H1 (cell line): ENCODE results near the gene MSI2. TPM values are rescaled to one million over a fixed set of nuclear protein-coding genes. Genes with fewer than 3 reads are reported as not detected.

Source experiments
- CTCF ChIA-PET: fragments of 300-600 bp; sonication (Branson Sonifier 250); formaldehyde crosslinking; loops from one replicate; lab custom pipeline; 2021; ENCODE audit not compliant: partially characterized antibody; lab: Charles Lee
- POLR2A ChIA-PET: fragments of 300-600 bp; sonication (Branson Sonifier 250); formaldehyde crosslinking; loops from one replicate; lab custom pipeline; 2021; ENCODE audit warnings: inconsistent platforms; ENCODE audit not compliant: partially characterized antibody; lab: Charles Lee
- DNase-seq, 2 experiments: peaks; one replicate each; pipeline versions ENCODE4 v3.0.0 to v3.0.0-alpha.2; 2010 to 2022; ENCODE audit warnings: low spot score in 2 of 2, low read depth in 1 of 2, mixed read lengths in 1 of 2
- FAIRE-seq: peaks from 2 replicates; lab custom pipeline; 2011; peaks lifted over from hg19 to GRCh38; lab: Jason Lieb, UNC
- H2AFZ ChIP-seq: 2 replicates; pipeline ENCODE4 v1.8.1; 2012; ENCODE audit warnings: low read length, inconsistent platforms
- H2AK5ac ChIP-seq: 2 replicates; pipeline ENCODE4 v1.6.1; 2013; ENCODE audit warnings: low read depth, low read length
- H2BK120ac ChIP-seq: replicated peaks from 2 replicates; pipeline ENCODE3; 2013; ENCODE audit warnings: low read depth, low read length, inconsistent platforms
- H2BK12ac ChIP-seq: 2 replicates; pipeline ENCODE4 v1.6.1; 2013; ENCODE audit warnings: low read depth, low read length
- H2BK15ac ChIP-seq: 2 replicates; pipeline ENCODE4 v1.6.1; 2013; ENCODE audit warnings: low read length
- H2BK20ac ChIP-seq: 2 replicates; pipeline ENCODE4 v1.6.1; 2013; ENCODE audit warnings: low read length
- H2BK5ac ChIP-seq: 2 replicates; pipeline ENCODE4 v1.6.1; 2013; ENCODE audit warnings: low read depth, low read length
- H3K14ac ChIP-seq: 2 replicates; pipeline ENCODE4 v1.6.1; 2013; ENCODE audit warnings: inconsistent platforms; ENCODE audit not compliant: insufficient read length
- H3K18ac ChIP-seq: 2 replicates; pipeline ENCODE4 v1.6.1; 2013; ENCODE audit warnings: low read length; ENCODE audit errors: extremely low read depth
- H3K23ac ChIP-seq: 2 replicates; pipeline ENCODE4 v1.6.1; 2013; ENCODE audit warnings: inconsistent platforms; ENCODE audit not compliant: insufficient read length
- H3K23me2 ChIP-seq: 2 replicates; pipeline ENCODE4 v1.6.1; 2013; ENCODE audit warnings: low read depth, low read length
- H3K27ac ChIP-seq: 2 replicates; pipeline ENCODE4 v1.6.1; 2011; ENCODE audit warnings: low read depth, low read length, inconsistent platforms
- H3K27me3 ChIP-seq, 4 experiments: replicated peaks in 1 of 4; 1 replicate in 1 of 4; 2 replicates in 3 of 4; pipeline versions ENCODE4 v1.6.1 to v1.8.1; 2011 to 2013; ENCODE audit warnings: low read length in 3 of 4, mild to moderate bottlenecking in 3 of 4, inconsistent platforms in 2 of 4, mixed read lengths in 2 of 4, moderate library complexity in 1 of 4; ENCODE audit not compliant: control insufficient read depth in 3 of 4, insufficient read depth in 3 of 4; ENCODE audit errors: extremely low read depth in 1 of 4
- H3K36me3 ChIP-seq, 4 experiments: 2 replicates each; pipeline versions ENCODE4 v1.6.1 to v1.8.1; 2011 to 2013; ENCODE audit warnings: mild to moderate bottlenecking in 4 of 4, low read length in 3 of 4, moderate library complexity in 2 of 4, control low read depth in 1 of 4, inconsistent platforms in 1 of 4; ENCODE audit not compliant: insufficient read depth in 4 of 4, control insufficient read depth in 2 of 4
- H3K4ac ChIP-seq: replicated peaks from 2 replicates; pipeline ENCODE3; 2013; ENCODE audit warnings: low read length, low read depth, mixed read lengths, inconsistent platforms; ENCODE audit not compliant: insufficient read length
- H3K4me1 ChIP-seq, 4 experiments: replicated peaks in 1 of 4; 1 replicate in 1 of 4; 2 replicates in 3 of 4; pipeline versions ENCODE4 v1.6.1 to v1.8.1; 2011 to 2013; ENCODE audit warnings: low read length in 3 of 4, inconsistent platforms in 2 of 4, mixed read lengths in 1 of 4; ENCODE audit not compliant: insufficient read depth in 4 of 4, control insufficient read depth in 3 of 4
- H3K4me2 ChIP-seq, 2 experiments: 2 replicates each; pipeline versions ENCODE4 v1.6.1 to v1.8.1; 2011 to 2013; ENCODE audit warnings: low read depth in 2 of 2, low read length in 2 of 2, control low read depth in 1 of 2, inconsistent platforms in 1 of 2, mild to moderate bottlenecking in 1 of 2; ENCODE audit not compliant: insufficient read depth in 1 of 2
- H3K4me3 ChIP-seq, 4 experiments: fragments of 200-600, 300-600 bp in 1 of 4; sonication (generic), shearing (Covaris generic), sonication (Bioruptor Twin) in 1 of 4; 2 replicates each; pipeline versions ENCODE4 v1.5.1 to v1.8.1; 2011 to 2016; ENCODE audit warnings: low read length in 4 of 4, low read depth in 3 of 4, control low read depth in 2 of 4, inconsistent platforms in 2 of 4, mild to moderate bottlenecking in 2 of 4, mixed read lengths in 1 of 4, moderate library complexity in 1 of 4; ENCODE audit not compliant: insufficient read depth in 2 of 4; ENCODE audit errors: extremely low read depth in 1 of 4
- H3K56ac ChIP-seq: replicated peaks from 2 replicates; pipeline ENCODE3; 2013; ENCODE audit warnings: low read depth, mild to moderate bottlenecking, mixed read lengths, low read length, inconsistent platforms; ENCODE audit not compliant: insufficient read length
- H3K79me1 ChIP-seq: 2 replicates; pipeline ENCODE4 v1.6.1; 2013; ENCODE audit warnings: low read depth, low read length, control low read depth
- H3K79me2 ChIP-seq, 2 experiments: 2 replicates each; pipeline versions ENCODE4 v1.6.1 to v1.8.1; 2012 to 2013; ENCODE audit warnings: low read length in 2 of 2, mild to moderate bottlenecking in 2 of 2, inconsistent platforms in 1 of 2; ENCODE audit not compliant: insufficient read depth in 2 of 2, control insufficient read depth in 1 of 2
- H3K9ac ChIP-seq, 4 experiments: replicated peaks in 1 of 4; 1 replicate in 1 of 4; 2 replicates in 3 of 4; pipeline versions ENCODE4 v1.6.1 to v1.8.1; 2011 to 2013; ENCODE audit warnings: low read depth in 3 of 4, low read length in 3 of 4, control low read depth in 2 of 4, mild to moderate bottlenecking in 2 of 4, moderate library complexity in 2 of 4, inconsistent platforms in 1 of 4; ENCODE audit errors: extremely low read depth in 1 of 4
- H3K9me3 ChIP-seq, 2 experiments: 2 replicates each; pipeline versions ENCODE4 v1.6.1 to v1.8.1; 2012 to 2013; ENCODE audit warnings: mild to moderate bottlenecking in 2 of 2, moderate library complexity in 2 of 2, control low read depth in 1 of 2, inconsistent platforms in 1 of 2, low read depth in 1 of 2, low read length in 1 of 2, mixed read lengths in 1 of 2; ENCODE audit not compliant: insufficient read depth in 2 of 2
- H4K20me1 ChIP-seq, 2 experiments: replicated peaks in 1 of 2; 2 replicates each; pipeline versions ENCODE3 to v1.8.1; 2011 to 2013; ENCODE audit warnings: inconsistent platforms in 2 of 2, low read length in 2 of 2, mild to moderate bottlenecking in 1 of 2; ENCODE audit not compliant: insufficient read depth in 2 of 2, control insufficient read depth in 1 of 2
- H4K5ac ChIP-seq: 2 replicates; pipeline ENCODE4 v1.6.1; 2013; ENCODE audit warnings: low read length, low read depth, mixed read lengths, inconsistent platforms; ENCODE audit not compliant: insufficient read length
- H4K8ac ChIP-seq: 2 replicates; pipeline ENCODE4 v1.8.0; 2013; ENCODE audit warnings: mild to moderate bottlenecking, moderate library complexity, low read length, inconsistent platforms; ENCODE audit not compliant: insufficient read depth; ENCODE audit errors: extremely low read depth
- H4K91ac ChIP-seq: replicated peaks from 2 replicates; pipeline ENCODE3; 2013; ENCODE audit warnings: low read length, mixed read lengths, inconsistent platforms; ENCODE audit not compliant: insufficient read length
- CTBP2 ChIP-seq: IDR thresholded peaks from 2 replicates; pipeline ENCODE4 v1.7.0; 2011; ENCODE audit warnings: borderline replicate concordance, mild to moderate bottlenecking, moderate library complexity, mixed read lengths, low read length; ENCODE audit not compliant: insufficient read depth, insufficient read length
- FOSL1 ChIP-seq: IDR thresholded peaks from 2 replicates; pipeline ENCODE4 v1.6.1; 2011; ENCODE audit warnings: mild to moderate bottlenecking, low read depth, low read length, moderate library complexity; ENCODE audit not compliant: insufficient read depth
- HDAC2 ChIP-seq, 2 experiments: fragments of 300-600 bp in 1 of 2; sonication (generic) in 1 of 2; IDR thresholded peaks; 2 replicates each; pipeline ENCODE4 v1.6.1; 2011 to 2012; ENCODE audit warnings: low read depth in 2 of 2, low read length in 2 of 2, mild to moderate bottlenecking in 2 of 2, moderate library complexity in 2 of 2, borderline replicate concordance in 1 of 2, inconsistent platforms in 1 of 2
- SIN3A ChIP-seq, 2 experiments: IDR thresholded peaks in 1 of 2; conservative IDR thresholded peaks in 1 of 2; 2 replicates each; pipeline ENCODE4 v1.6.1; 2011 to 2012; ENCODE audit warnings: low read length in 2 of 2, improper control_type of control experiment in 1 of 2, low read depth in 1 of 2, mild to moderate bottlenecking in 1 of 2
- SUZ12 ChIP-seq: fragments of 200-600 bp; sonication (generic); IDR thresholded peaks from 2 replicates; pipeline ENCODE4 v1.6.1; 2012; ENCODE audit warnings: mild to moderate bottlenecking, inconsistent platforms, low read length, moderate library complexity, mixed read lengths
- WGBS, 2 experiments: shearing (Covaris generic) in 1 of 2; methylation state at CpG; one replicate each; pipeline versions ENCODE4 v1.1.6 to v1.1.7; 2013 to 2015; ENCODE audit warnings: low lambda C conversion rate in 2 of 2, mixed read lengths in 2 of 2, inconsistent platforms in 1 of 2, low coverage in 1 of 2, missing lambda C conversion rate in 1 of 2; ENCODE audit not compliant: insufficient replicate concordance in 2 of 2, insufficient coverage in 1 of 2, insufficient read length in 1 of 2; ENCODE audit errors: extremely low coverage in 1 of 2, missing lambda C conversion rate in 1 of 2; 5-methylcytosine and 5-hydroxymethylcytosine counted together
- polyA plus RNA-seq, 7 experiments: library from polyadenylated mRNA; depleted of rRNA in 3 of 7; stranded (reverse) in 5 of 7; unstranded in 2 of 7; fragments of >200 nt in 5 of 7; fragments of 200-250 nt in 2 of 7; gene quantifications; 1 replicate in 5 of 7; 2 replicates in 1 of 7; 4 replicates in 1 of 7; pipeline versions ENCODE4 v1.2.1 to v1.2.3, GENCODE V29; 2011 to 2013; ENCODE audit warnings: missing spikeins in 2 of 7, mixed read lengths in 2 of 7
- total RNA-seq: library from RNA; stranded (reverse); fragmentation: NEBNext Ultra II Directional; extraction: Animal tissue kit (Norgen Biotek cat#: 25700); gene quantifications from 2 replicates; pipeline ENCODE4 v1.2.1, GENCODE V29; 2021

The MSI2 gene
- total and polyA plus RNA-seq, 2 of the 8 experiments (the other 6 are each of a cell fraction or from before 2014, with no cell fraction given) = 36.7 to 80.6 TPM

DNA sequence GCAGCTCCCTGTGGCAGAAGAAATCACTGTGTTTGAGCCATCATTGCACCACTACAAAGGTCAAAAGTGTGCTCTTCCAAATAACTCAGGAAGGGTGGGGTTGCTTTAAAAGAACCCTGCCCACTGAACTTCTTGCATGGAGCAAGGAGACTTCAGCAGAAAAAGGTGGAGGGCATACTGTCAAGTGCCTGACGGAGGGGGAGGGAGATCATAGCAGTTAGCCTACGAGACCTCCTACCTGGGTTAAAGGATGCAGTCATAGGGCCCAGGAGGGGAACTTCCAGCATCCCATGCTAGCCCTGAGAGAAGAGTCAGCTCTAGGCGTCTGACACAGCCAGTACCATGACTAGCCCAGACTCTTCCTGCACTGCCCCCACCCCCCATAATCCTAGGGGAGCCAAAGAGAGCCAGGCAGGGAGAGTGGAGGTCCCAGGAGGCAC, 45.3 kb upstream of the MSI2 start:
- Histone ChIP-seq H3K4me3 (no peak overlapping the region), H4K91ac (no peak overlapping the region), H2BK15ac (no peak overlapping the region), H3K27me3 (no peaks in the 10 kb centered on the region), H3K9ac (no peak overlapping the region), H4K8ac (no peak overlapping the region), H3K79me2 (no peaks in the 10 kb centered on the region), H2BK20ac (no peak overlapping the region), H3K23me2 (no peaks in the 10 kb centered on the region), H2AFZ (0 out of 2 replicates have a peak overlapping the region, but pooled peaks have one; percentile 56), H3K4me1 (no peaks in the 10 kb centered on the region), H2BK5ac (no peak overlapping the region), H3K23ac (no peak overlapping the region), H4K20me1 (no peaks in the 10 kb centered on the region), H2AK5ac (no peak overlapping the region), H3K27ac (no peak overlapping the region), H4K5ac (no peak overlapping the region), H3K56ac (no peak overlapping the region), H3K36me3 (no peaks in the 10 kb centered on the region), H3K9me3 (peaks cover 0 to 9% of the 10 kb centered on the region in 2 experiments; a peak in 1 of 4 replicates), H2BK120ac (no peak overlapping the region), H2BK12ac (no peak overlapping the region), H3K4ac (no peak overlapping the region), H3K14ac (no peak overlapping the region), H3K4me2 (no peak overlapping the region), H3K79me1 (no peaks in the 10 kb centered on the region), H3K18ac (no peak overlapping the region)
- DNase-seq (peak in 1 of 2 experiments; percentile 27), FAIRE-seq (no peak)
- 82% methylated on average over 3 of the region's 3 CpGs; no CpG with 5 or more reads in 1 of the 2 experiments for WGBS, 2 experiments
- ChIA-PET POLR2A (no interaction called here), CTCF (interaction anchor here (2.1 kb wide), 1 partner anchor 32 kb away, joined by 8 read pairs; no protein-coding TSS in a partner anchor)
- TF ChIP-seq CTBP2 = no peak
- TF ChIP-seq SUZ12 = no peak
- TF ChIP-seq SIN3A (conservative IDR thresholded peaks at IDR 0.05 in 1 of 2, IDR thresholded peaks at IDR 0.05 in 1 of 2; ENCODE audit: low read depth in 1 of 2, low read length in 2 of 2) = no peak
- no peak for TF ChIP-seq FOSL1
- TF ChIP-seq HDAC2 (IDR thresholded peaks at IDR 0.05; ENCODE audit: borderline replicate concordance in 1 of 2, low read depth in 2 of 2, low read length in 2 of 2) = no peak
